Endothelial cell (in vitro differentiated cells): ENCODE results near the gene ADA. TPM values are rescaled to one million over a fixed set of nuclear protein-coding genes. Genes with fewer than 3 reads are reported as not detected.

Experiments
- DNase-seq: peaks from one replicate; pipeline ENCODE4 v3.0.0; 2021; ENCODE audit warnings: low spot score
- H3K27ac Mint-ChIP-seq: one replicate; pipeline ENCODE4 v1.8.0; 2021; ENCODE audit warnings: mixed read lengths, inconsistent platforms; ENCODE audit not compliant: unreplicated experiment
- H3K27me3 Mint-ChIP-seq: one replicate; pipeline ENCODE4 v1.8.0; 2021; ENCODE audit warnings: mild to moderate bottlenecking, moderate library complexity, mixed read lengths, inconsistent platforms; ENCODE audit not compliant: unreplicated experiment
- H3K36me3 Mint-ChIP-seq: one replicate; pipeline ENCODE4 v1.8.0; 2021; ENCODE audit warnings: mild to moderate bottlenecking, low read depth, mixed read lengths, inconsistent platforms; ENCODE audit not compliant: unreplicated experiment
- H3K4me1 Mint-ChIP-seq: one replicate; pipeline ENCODE4 v1.8.0; 2021; ENCODE audit warnings: mild to moderate bottlenecking, mixed read lengths, inconsistent platforms; ENCODE audit not compliant: unreplicated experiment
- H3K4me3 Mint-ChIP-seq: one replicate; pipeline ENCODE4 v1.8.0; 2021; ENCODE audit warnings: mild to moderate bottlenecking, mixed read lengths, inconsistent platforms; ENCODE audit not compliant: unreplicated experiment
- H3K9me3 Mint-ChIP-seq: one replicate; pipeline ENCODE4 v1.8.0; 2021; ENCODE audit warnings: mixed read lengths, inconsistent platforms; ENCODE audit not compliant: unreplicated experiment
- total RNA-seq: library from RNA; stranded (reverse); fragmentation: NEBNext Ultra II Directional; extraction: Animal tissue kit (Norgen Biotek cat#: 25700); gene quantifications from one replicate; pipeline ENCODE4 v1.2.1, GENCODE V29; 2021; ENCODE audit not compliant: unreplicated experiment
- TF ChIP-seq, protein P1 (sequence below): fragments of 200-600 bp; sonication (generic); IDR thresholded peaks from one replicate; pipeline ENCODE4 v1.5.0; 2021; ENCODE audit warnings: antibody characterized with exemption; ENCODE audit not compliant: unreplicated experiment

ADA gene
- total RNA-seq, 1 donor from 2014 or later: 137 TPM

DNA sequence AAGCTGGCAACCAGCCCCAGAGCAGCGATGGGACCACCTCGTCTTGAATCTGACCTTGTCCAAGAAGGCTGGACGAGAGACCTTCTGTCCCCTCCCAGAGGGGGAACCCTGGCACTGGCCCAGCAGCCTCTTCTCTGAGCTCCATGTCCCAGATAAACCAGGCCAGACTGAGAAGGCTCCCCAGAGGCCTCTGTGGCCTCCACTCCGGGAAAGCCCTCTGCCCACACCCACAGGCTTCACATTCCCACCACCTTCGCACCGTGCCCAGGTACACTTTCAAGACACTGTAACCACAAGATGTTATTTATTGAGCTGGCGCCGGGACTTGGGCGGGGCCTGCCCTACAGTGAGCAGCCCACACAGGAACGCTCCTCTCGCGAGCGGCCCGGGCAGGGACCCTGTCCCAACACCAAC lies 33.2 kb downstream of the ADA start:
- peak overlapping the region; percentile 20 for H3K27ac Mint-ChIP-seq
- peaks cover 7% of the 10 kb centered on the region for H3K4me1 Mint-ChIP-seq
- no peak for DNase-seq
- H3K27me3 Mint-ChIP-seq: peaks cover 23% of the 10 kb centered on the region
- H3K4me3 Mint-ChIP-seq: peak overlapping the region; percentile 34
- peaks cover 84% of the 10 kb centered on the region for H3K36me3 Mint-ChIP-seq
- no peaks in the 10 kb centered on the region for H3K9me3 Mint-ChIP-seq
- TF ChIP-seq, protein P1, sequence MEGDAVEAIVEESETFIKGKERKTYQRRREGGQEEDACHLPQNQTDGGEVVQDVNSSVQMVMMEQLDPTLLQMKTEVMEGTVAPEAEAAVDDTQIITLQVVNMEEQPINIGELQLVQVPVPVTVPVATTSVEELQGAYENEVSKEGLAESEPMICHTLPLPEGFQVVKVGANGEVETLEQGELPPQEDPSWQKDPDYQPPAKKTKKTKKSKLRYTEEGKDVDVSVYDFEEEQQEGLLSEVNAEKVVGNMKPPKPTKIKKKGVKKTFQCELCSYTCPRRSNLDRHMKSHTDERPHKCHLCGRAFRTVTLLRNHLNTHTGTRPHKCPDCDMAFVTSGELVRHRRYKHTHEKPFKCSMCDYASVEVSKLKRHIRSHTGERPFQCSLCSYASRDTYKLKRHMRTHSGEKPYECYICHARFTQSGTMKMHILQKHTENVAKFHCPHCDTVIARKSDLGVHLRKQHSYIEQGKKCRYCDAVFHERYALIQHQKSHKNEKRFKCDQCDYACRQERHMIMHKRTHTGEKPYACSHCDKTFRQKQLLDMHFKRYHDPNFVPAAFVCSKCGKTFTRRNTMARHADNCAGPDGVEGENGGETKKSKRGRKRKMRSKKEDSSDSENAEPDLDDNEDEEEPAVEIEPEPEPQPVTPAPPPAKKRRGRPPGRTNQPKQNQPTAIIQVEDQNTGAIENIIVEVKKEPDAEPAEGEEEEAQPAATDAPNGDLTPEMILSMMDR: no peak

- peak overlapping the region; percentile 64 for H3K27ac Mint-ChIP-seq
- peaks cover 73% of the 10 kb centered on the region for H3K36me3 Mint-ChIP-seq
- peaks cover 7% of the 10 kb centered on the region for H3K4me1 Mint-ChIP-seq
- no peaks in the 10 kb centered on the region for H3K9me3 Mint-ChIP-seq
- DNase-seq: no peak
- TF ChIP-seq, protein P1: no peak
- no peak overlapping the region for H3K4me3 Mint-ChIP-seq
- peaks cover 14% of the 10 kb centered on the region for H3K27me3 Mint-ChIP-seq
These were observed 34.9 kb downstream of the ADA start for GRCh38 chr20:44616604-44616964.

DNA sequence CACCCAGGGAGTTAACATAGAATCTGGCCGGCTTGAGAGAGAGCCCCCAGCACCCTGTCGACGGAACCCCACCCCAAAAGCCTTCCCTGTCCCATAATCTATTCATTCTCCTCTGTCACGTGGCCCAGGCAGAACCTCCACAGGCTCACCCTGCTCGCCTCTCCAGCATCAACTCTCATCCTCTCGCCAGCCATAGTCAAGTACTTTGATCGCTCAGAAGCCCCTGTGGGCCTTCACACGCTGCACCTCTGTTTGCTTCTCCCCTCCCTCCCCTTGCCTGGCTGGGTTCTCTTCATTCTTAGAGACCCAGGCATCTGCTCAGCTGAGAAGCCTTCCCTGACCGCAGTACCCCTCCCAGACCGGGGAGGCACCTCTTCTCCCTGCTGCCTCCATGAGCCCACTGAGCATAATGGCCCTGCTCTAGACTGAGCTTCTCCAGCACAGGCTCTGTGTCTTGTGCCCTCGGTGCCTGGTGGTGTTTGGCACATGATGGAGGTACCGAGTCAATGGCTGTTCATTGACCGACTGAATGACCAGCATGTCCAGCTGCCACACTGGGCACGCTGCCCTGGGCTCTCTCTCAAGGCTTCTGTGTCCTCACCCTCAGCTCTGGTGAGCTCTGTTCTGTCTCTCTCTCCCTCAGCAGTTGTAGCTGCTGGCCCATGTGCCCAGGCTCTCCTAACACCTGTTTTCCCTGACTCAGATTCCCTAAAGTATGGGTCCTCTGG lies 35.5 kb downstream of the ADA start:
- no peak for DNase-seq
- peak overlapping the region; percentile 64 for H3K27ac Mint-ChIP-seq
- peak overlapping the region; percentile 18 for H3K4me3 Mint-ChIP-seq
- H3K9me3 Mint-ChIP-seq: no peaks in the 10 kb centered on the region
- H3K36me3 Mint-ChIP-seq: peaks cover 67% of the 10 kb centered on the region
- peaks cover 4% of the 10 kb centered on the region for H3K4me1 Mint-ChIP-seq
- TF ChIP-seq, protein P1: no peak
- H3K27me3 Mint-ChIP-seq: peaks cover 13% of the 10 kb centered on the region

- Mint-ChIP-seq H3K9me3 (no peaks in the 10 kb centered on the region), H3K27me3 (peaks cover 13% of the 10 kb centered on the region), H3K4me1 (peaks cover 7% of the 10 kb centered on the region), H3K36me3 (peaks cover 60% of the 10 kb centered on the region), H3K27ac (peak overlapping the region; percentile 42), H3K4me3 (no peak overlapping the region)
- no peak for DNase-seq
- TF ChIP-seq, protein P1: no peak
These were observed 36.2 kb downstream of the ADA start for GRCh38 chr20:44615169-44615791.

GRCh38 chr20:44614525-44614924 lies 37.0 kb downstream of the ADA start:
- no peak overlapping the region for H3K27ac Mint-ChIP-seq
- no peak overlapping the region for H3K4me3 Mint-ChIP-seq
- no peaks in the 10 kb centered on the region for H3K9me3 Mint-ChIP-seq
- H3K4me1 Mint-ChIP-seq: peaks cover 13% of the 10 kb centered on the region
- DNase-seq: no peak
- peaks cover 9% of the 10 kb centered on the region for H3K27me3 Mint-ChIP-seq
- peaks cover 53% of the 10 kb centered on the region for H3K36me3 Mint-ChIP-seq
- TF ChIP-seq, protein P1: no peak
